ENCODE results near the gene FUT9. TPM values are rescaled to one million over a fixed set of nuclear protein-coding genes. Genes with fewer than 3 reads are reported as not detected.

FUT9 gene
- total and polyA plus RNA-seq, 2 experiments from 2014 or later, result 2.1 to 6.8 TPM

DNA sequence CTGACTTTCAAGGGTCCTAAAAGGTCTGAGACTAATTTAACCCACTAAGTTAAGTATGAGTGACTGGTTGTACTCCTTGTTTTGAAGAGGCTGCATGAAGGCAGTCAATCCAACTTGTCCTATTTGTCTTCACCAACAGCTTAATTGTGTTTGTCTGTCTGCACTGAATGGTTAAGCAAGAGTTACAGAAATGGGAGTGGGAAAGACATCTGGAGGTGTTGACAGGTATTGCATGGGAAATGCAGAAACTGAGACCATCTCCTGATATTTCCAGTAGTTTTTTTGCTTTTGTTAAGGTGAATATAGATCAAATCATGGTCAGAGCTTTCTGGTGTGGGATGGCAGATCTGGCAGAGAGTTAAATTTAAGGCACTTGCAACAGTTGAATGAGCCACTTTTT lies 6.5 kb downstream of the FUT9 start (continued):
- TF ChIP-seq STAT1 (IDR thresholded peaks at IDR 0.05; ENCODE audit: unreplicated experiment), result no peak
- TF ChIP-seq, protein P1, sequence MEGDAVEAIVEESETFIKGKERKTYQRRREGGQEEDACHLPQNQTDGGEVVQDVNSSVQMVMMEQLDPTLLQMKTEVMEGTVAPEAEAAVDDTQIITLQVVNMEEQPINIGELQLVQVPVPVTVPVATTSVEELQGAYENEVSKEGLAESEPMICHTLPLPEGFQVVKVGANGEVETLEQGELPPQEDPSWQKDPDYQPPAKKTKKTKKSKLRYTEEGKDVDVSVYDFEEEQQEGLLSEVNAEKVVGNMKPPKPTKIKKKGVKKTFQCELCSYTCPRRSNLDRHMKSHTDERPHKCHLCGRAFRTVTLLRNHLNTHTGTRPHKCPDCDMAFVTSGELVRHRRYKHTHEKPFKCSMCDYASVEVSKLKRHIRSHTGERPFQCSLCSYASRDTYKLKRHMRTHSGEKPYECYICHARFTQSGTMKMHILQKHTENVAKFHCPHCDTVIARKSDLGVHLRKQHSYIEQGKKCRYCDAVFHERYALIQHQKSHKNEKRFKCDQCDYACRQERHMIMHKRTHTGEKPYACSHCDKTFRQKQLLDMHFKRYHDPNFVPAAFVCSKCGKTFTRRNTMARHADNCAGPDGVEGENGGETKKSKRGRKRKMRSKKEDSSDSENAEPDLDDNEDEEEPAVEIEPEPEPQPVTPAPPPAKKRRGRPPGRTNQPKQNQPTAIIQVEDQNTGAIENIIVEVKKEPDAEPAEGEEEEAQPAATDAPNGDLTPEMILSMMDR (conservative IDR thresholded peaks at IDR 0.05; ENCODE audit: low read depth in 2 of 2), result no peak
- TF ChIP-seq POLR2AphosphoS5 (IDR thresholded peaks at IDR 0.05; ENCODE audit: low read depth), result no peak
- no peak for TF ChIP-seq EZH2 (IDR thresholded peaks at IDR 0.05; ENCODE audit: low read depth, unreplicated experiment)

DNA sequence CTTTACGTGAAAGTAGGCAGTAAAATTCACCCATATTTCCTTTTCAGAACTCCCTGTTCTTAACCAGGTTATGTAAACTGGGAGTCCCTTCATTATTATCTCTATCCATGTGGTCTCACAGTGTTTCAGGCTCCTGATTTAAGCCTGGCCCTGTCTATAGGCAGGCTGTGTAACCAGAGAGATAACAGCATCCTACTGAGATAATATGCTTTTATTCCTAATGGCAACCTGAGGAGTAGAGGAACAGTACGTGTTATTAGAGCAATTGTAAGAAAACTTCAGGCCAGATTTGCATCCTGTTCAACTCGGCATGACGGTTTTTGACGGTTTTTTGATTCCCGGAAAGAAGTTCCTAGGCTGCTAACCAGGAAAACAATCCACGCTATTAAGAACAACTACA lies 16.9 kb downstream of the FUT9 start:
- Mint-ChIP-seq H3K4me1 (0 out of 3 replicates have a peak, but pooled peaks cover 3% of the 10 kb centered on the region), H3K27ac (no peak overlapping the region), H3K27me3 (ENCODE audit: insufficient read depth, low read depth, poor library complexity) (no peaks in the 10 kb centered on the region), H3K9me3 (no peaks in the 10 kb centered on the region), H3K36me3 (ENCODE audit: low read depth) (no peaks in the 10 kb centered on the region), H3K4me3 (no peak overlapping the region)
- no peak for DNase-seq (ENCODE audit: low spot score)
- Histone ChIP-seq H3K4me2 (no peak overlapping the region), H3K27ac (ENCODE audit: low read depth) (no peak overlapping the region), H3K36me3 (ENCODE audit: insufficient read depth) (no peaks in the 10 kb centered on the region), H2AFZ (no peak overlapping the region), H3K79me2 (replicated peaks; ENCODE audit: insufficient read depth) (no peaks in the 10 kb centered on the region), H3K9me2 (ENCODE audit: insufficient read depth) (no peaks in the 10 kb centered on the region), H3K27me3 (ENCODE audit: insufficient read depth) (no peaks in the 10 kb centered on the region), H3K4me1 (ENCODE audit: insufficient read depth) (no peaks in the 10 kb centered on the region), H4K20me1 (replicated peaks; ENCODE audit: insufficient read depth) (no peaks in the 10 kb centered on the region; the same call in 1 of the 2 replicates), H3K4me3 (no peak overlapping the region), H3F3A (replicated peaks; ENCODE audit: low read depth) (no peaks in the 10 kb centered on the region)
- ATAC-seq, result no peak
- TF ChIP-seq ZNF462 (CRISPR knock-in tag; IDR thresholded peaks at IDR 0.05) (no peak), STAT1 (IDR thresholded peaks at IDR 0.05; ENCODE audit: unreplicated experiment) (no peak), EZH2 (IDR thresholded peaks at IDR 0.05; ENCODE audit: low read depth, unreplicated experiment) (no peak), JUNB (IDR thresholded peaks at IDR 0.05; ENCODE audit: unreplicated experiment) (no peak), ZNF331 (CRISPR knock-in tag; IDR thresholded peaks at IDR 0.05; ENCODE audit: low read depth) (no peak), POLR2AphosphoS5 (IDR thresholded peaks at IDR 0.05; ENCODE audit: low read depth) (no peak), EZH2phosphoT487 (IDR thresholded peaks at IDR 0.05; ENCODE audit: unreplicated experiment) (no peak), CREB1 (CRISPR knock-in tag; IDR thresholded peaks at IDR 0.05; ENCODE audit: low read depth) (no peak), NANOG (IDR thresholded peaks at IDR 0.05; ENCODE audit: borderline replicate concordance) (no peak), ZNF114 (CRISPR knock-in tag; IDR thresholded peaks at IDR 0.05) (no peak)
- TF ChIP-seq, protein P1 (conservative IDR thresholded peaks at IDR 0.05; ENCODE audit: low read depth in 2 of 2), result no peak
- TF ChIP-seq, protein P2, sequence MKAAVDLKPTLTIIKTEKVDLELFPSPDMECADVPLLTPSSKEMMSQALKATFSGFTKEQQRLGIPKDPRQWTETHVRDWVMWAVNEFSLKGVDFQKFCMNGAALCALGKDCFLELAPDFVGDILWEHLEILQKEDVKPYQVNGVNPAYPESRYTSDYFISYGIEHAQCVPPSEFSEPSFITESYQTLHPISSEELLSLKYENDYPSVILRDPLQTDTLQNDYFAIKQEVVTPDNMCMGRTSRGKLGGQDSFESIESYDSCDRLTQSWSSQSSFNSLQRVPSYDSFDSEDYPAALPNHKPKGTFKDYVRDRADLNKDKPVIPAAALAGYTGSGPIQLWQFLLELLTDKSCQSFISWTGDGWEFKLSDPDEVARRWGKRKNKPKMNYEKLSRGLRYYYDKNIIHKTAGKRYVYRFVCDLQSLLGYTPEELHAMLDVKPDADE (IDR thresholded peaks at IDR 0.05), result no peak

Measured in GM23338 (cell line).